Stimulated activated naive CD8-positive, alpha-beta T cell treated with anti-CD3 and anti-CD28 coated beads, Interleukin-15, Interleukin-2, amounts not matched to agents 100 ng/mL and 50 ng/mL, for 24 hours (primary cell): ENCODE results near the gene DIO3.
"Not testable (repeated sequence)": the region's sequence is repeated elsewhere in the genome, so short reads cannot be mapped to it uniquely, and the experiment has no call there.

Source experiments
- H3K27ac Mint-ChIP-seq: one replicate; pipeline ENCODE4 v1.8.0; 2021; ENCODE audit warnings: mild to moderate bottlenecking, mixed read lengths
- H3K27me3 Mint-ChIP-seq: one replicate; pipeline ENCODE4 v1.8.0; 2021; ENCODE audit warnings: mixed read lengths
- H3K36me3 Mint-ChIP-seq: one replicate; pipeline ENCODE4 v1.8.0; 2021; ENCODE audit warnings: low read depth, mixed read lengths
- H3K4me1 Mint-ChIP-seq: one replicate; pipeline ENCODE4 v1.8.0; 2021; ENCODE audit warnings: low read depth, mixed read lengths
- H3K4me3 Mint-ChIP-seq: one replicate; pipeline ENCODE4 v1.8.0; 2021; ENCODE audit warnings: mild to moderate bottlenecking, mixed read lengths
- H3K9me3 Mint-ChIP-seq: one replicate; pipeline ENCODE4 v1.8.0; 2021; ENCODE audit warnings: mixed read lengths

The DIO3 gene

GRCh38 chr14:101535701-101536207 lies 25.5 kb upstream of the DIO3 start:
- H3K36me3 Mint-ChIP-seq, result no peaks in the 10 kb centered on the region
- no peak overlapping the region for H3K4me3 Mint-ChIP-seq
- peaks cover 19% of the 10 kb centered on the region for H3K4me1 Mint-ChIP-seq
- H3K27ac Mint-ChIP-seq, result no peak overlapping the region
- H3K27me3 Mint-ChIP-seq, result peaks cover 3% of the 10 kb centered on the region
- H3K9me3 Mint-ChIP-seq, result no peaks in the 10 kb centered on the region

- H3K4me3 Mint-ChIP-seq, result no peak overlapping the region
- H3K36me3 Mint-ChIP-seq, result no peaks in the 10 kb centered on the region
- no peak overlapping the region for H3K27ac Mint-ChIP-seq
- peaks cover 19% of the 10 kb centered on the region for H3K4me1 Mint-ChIP-seq
- H3K9me3 Mint-ChIP-seq, result no peaks in the 10 kb centered on the region
- H3K27me3 Mint-ChIP-seq, result peaks cover 3% of the 10 kb centered on the region
Measured at GRCh38 chr14:101537286-101537685, 24.0 kb upstream of the DIO3 start.

DNA sequence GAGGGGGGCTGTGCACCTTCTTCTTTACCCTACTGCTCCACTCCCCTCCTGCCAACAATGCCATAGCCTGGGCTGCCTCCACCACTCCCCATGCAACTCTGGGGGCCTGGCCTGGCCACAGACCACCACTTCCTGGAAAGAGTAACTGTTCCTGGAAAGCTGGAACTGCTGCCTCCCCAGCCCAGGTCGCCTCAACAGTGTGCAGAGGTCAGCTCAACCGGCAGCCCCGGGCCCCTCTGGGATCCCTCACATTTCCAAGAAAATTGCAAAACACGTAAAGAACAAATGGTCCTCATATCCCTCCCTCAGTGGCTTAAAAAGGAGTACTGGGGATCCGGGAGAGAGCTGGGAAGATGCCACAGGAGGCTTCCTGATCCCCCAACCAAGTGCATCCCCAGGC lies 22.4 kb upstream of the DIO3 start:
- peaks cover 3% of the 10 kb centered on the region for H3K27me3 Mint-ChIP-seq

GRCh38 chr14:101539880-101540279 lies 21.4 kb upstream of the DIO3 start:
- H3K27ac Mint-ChIP-seq, result no peak overlapping the region
- H3K4me3 Mint-ChIP-seq, result no peak overlapping the region
- peaks cover 3% of the 10 kb centered on the region for H3K27me3 Mint-ChIP-seq
- peaks cover 16% of the 10 kb centered on the region for H3K4me1 Mint-ChIP-seq
- H3K36me3 Mint-ChIP-seq, result no peaks in the 10 kb centered on the region
- peaks cover 5% of the 10 kb centered on the region for H3K9me3 Mint-ChIP-seq

More for the DNA sequence above, 22.4 kb upstream of the DIO3 start:
- no peak overlapping the region for H3K27ac Mint-ChIP-seq
- no peak overlapping the region for H3K4me3 Mint-ChIP-seq
- peaks cover 19% of the 10 kb centered on the region for H3K4me1 Mint-ChIP-seq
- no peaks in the 10 kb centered on the region for H3K36me3 Mint-ChIP-seq
- peaks cover 3% of the 10 kb centered on the region for H3K9me3 Mint-ChIP-seq

- H3K36me3 Mint-ChIP-seq, result no peaks in the 10 kb centered on the region
- peaks cover 8% of the 10 kb centered on the region for H3K4me1 Mint-ChIP-seq
- H3K4me3 Mint-ChIP-seq, result no peak overlapping the region
- H3K9me3 Mint-ChIP-seq, result peaks cover 5% of the 10 kb centered on the region
- peaks cover 3% of the 10 kb centered on the region for H3K27me3 Mint-ChIP-seq
- H3K27ac Mint-ChIP-seq, result no peak overlapping the region
Measured at GRCh38 chr14:101540481-101541462, 20.5 kb upstream of the DIO3 start.

GRCh38 chr14:101542391-101542790 lies 18.9 kb upstream of the DIO3 start:
- Mint-ChIP-seq H3K9me3 (peaks cover 5% of the 10 kb centered on the region), H3K4me1 (no peaks in the 10 kb centered on the region), H3K4me3 (no peak overlapping the region), H3K36me3 (no peaks in the 10 kb centered on the region), H3K27me3 (peaks cover 1% of the 10 kb centered on the region), H3K27ac (no peak overlapping the region)

DNA sequence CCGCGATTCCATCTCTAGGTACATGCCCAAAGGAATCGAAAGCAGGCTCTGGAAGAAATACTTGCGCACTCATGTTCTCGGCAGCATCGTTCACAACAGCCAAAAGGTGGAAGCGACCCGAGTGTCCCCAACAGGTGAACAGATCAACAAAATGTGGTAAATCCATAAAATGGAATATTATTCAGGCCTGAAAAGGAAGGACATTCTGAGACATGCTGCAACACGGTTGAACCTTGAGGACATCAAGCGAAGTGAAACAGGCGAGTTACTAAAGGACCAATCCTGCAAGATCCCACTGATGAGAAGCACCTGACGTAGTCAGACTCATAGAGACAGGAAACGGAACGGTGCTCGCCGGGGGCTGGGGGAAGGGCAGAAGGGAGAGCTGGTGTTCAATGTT lies 17.5 kb upstream of the DIO3 start:
- no peak overlapping the region for H3K4me3 Mint-ChIP-seq
- H3K4me1 Mint-ChIP-seq, result no peaks in the 10 kb centered on the region
- H3K9me3 Mint-ChIP-seq, result peaks cover 5% of the 10 kb centered on the region
- H3K27ac Mint-ChIP-seq, result no peak overlapping the region
- H3K36me3 Mint-ChIP-seq, result no peaks in the 10 kb centered on the region
- no peaks in the 10 kb centered on the region for H3K27me3 Mint-ChIP-seq

- Mint-ChIP-seq H3K36me3 (no peaks in the 10 kb centered on the region), H3K9me3 (peaks cover 5% of the 10 kb centered on the region), H3K27ac (no peak overlapping the region), H3K4me1 (no peaks in the 10 kb centered on the region), H3K27me3 (no peaks in the 10 kb centered on the region), H3K4me3 (no peak overlapping the region)
Measured at GRCh38 chr14:101544550-101544949, 16.7 kb upstream of the DIO3 start.

DNA sequence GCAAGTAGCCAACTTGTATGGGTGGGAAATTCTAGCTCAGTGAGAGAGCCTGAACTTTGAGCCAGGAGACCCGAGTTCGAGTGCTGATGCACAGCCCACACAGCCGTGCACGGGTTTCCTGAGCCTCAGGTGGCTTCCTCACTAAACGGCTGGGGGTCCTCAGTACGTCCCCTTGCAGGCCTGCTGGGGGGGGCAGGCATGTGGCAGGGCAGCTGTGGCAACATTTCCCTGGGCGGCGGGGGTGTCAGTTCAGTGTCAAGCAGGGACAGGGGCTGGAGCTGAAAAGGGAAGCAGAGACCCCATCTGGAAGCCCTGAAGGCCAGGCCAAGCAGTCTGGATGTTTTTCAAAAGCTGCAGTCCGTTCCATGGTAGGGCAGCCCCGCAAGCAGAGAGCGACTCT lies 14.6 kb upstream of the DIO3 start:
- no peak overlapping the region for H3K27ac Mint-ChIP-seq
- H3K36me3 Mint-ChIP-seq, result no peaks in the 10 kb centered on the region
- no peaks in the 10 kb centered on the region for H3K27me3 Mint-ChIP-seq
- H3K4me1 Mint-ChIP-seq, result no peaks in the 10 kb centered on the region
- H3K9me3 Mint-ChIP-seq, result peaks cover 5% of the 10 kb centered on the region
- H3K4me3 Mint-ChIP-seq, result no peak overlapping the region

GRCh38 chr14:101547107-101547738 lies 14.1 kb upstream of the DIO3 start:
- no peaks in the 10 kb centered on the region for H3K27me3 Mint-ChIP-seq
- no peak overlapping the region for H3K4me3 Mint-ChIP-seq
- no peak overlapping the region for H3K27ac Mint-ChIP-seq
- H3K9me3 Mint-ChIP-seq, result peaks cover 5% of the 10 kb centered on the region
- H3K36me3 Mint-ChIP-seq, result no peaks in the 10 kb centered on the region
- H3K4me1 Mint-ChIP-seq, result no peaks in the 10 kb centered on the region

GRCh38 chr14:101547961-101548669 lies 13.2 kb upstream of the DIO3 start:
- H3K4me3 Mint-ChIP-seq, result no peak overlapping the region
- H3K4me1 Mint-ChIP-seq, result no peaks in the 10 kb centered on the region
- H3K36me3 Mint-ChIP-seq, result no peaks in the 10 kb centered on the region
- no peak overlapping the region for H3K27ac Mint-ChIP-seq
- peaks cover 5% of the 10 kb centered on the region for H3K9me3 Mint-ChIP-seq
- H3K27me3 Mint-ChIP-seq, result no peaks in the 10 kb centered on the region

GRCh38 chr14:101548710-101549109 lies 12.6 kb upstream of the DIO3 start:
- Mint-ChIP-seq H3K36me3 (no peaks in the 10 kb centered on the region), H3K27me3 (no peaks in the 10 kb centered on the region), H3K9me3 (peaks cover 4% of the 10 kb centered on the region), H3K4me3 (no peak overlapping the region), H3K27ac (no peak overlapping the region), H3K4me1 (no peaks in the 10 kb centered on the region)

GRCh38 chr14:101549154-101549553 lies 12.1 kb upstream of the DIO3 start:
- H3K36me3 Mint-ChIP-seq, result no peaks in the 10 kb centered on the region
- H3K4me1 Mint-ChIP-seq, result no peaks in the 10 kb centered on the region
- H3K27me3 Mint-ChIP-seq, result no peaks in the 10 kb centered on the region
- H3K27ac Mint-ChIP-seq, result no peak overlapping the region
- H3K9me3 Mint-ChIP-seq, result no peaks in the 10 kb centered on the region
- no peak overlapping the region for H3K4me3 Mint-ChIP-seq

DNA sequence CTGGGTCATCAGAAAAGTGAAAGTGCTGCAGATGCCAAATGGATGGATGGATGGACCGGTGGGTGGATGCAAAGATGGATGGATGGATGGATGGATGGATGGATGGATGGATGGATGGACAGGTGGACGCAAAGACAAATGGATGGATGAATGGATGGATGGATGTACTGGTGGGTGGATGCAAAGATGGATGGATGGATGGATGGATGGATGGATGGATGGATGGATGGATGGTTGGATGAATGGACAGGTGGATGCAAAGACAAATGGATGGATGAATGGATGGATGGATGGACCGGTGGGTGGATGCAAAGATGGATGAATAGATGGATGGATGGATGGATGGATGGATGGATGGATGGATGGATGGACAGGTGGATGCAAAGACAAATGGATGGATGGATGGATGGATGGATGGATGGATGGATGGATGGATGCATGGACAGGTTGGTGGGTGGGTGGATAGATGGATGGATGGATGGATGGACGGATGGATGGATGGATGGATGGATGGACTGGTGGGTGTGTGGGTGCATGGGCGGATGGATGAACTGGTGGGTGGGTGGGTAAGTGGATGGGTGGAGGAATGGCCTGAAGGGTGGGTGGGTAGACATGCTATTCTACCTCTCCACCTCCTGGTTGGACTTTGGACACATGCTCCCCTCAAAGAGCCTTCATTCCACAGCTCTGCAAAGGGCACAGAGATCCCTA lies 10.9 kb upstream of the DIO3 start:
- H3K27ac Mint-ChIP-seq, H3K36me3 Mint-ChIP-seq, H3K9me3 Mint-ChIP-seq, H3K4me3 Mint-ChIP-seq, H3K4me1 Mint-ChIP-seq, H3K27me3 Mint-ChIP-seq: not testable (repeated sequence)
